Esophagus squamous epithelium (tissue), 4 donors: ENCODE results near the gene ZNF79.

Experiments
- CTCF ChIP-seq, 6 experiments: fragments of 450-650 bp in 4 of 6; fragments of 200-600 bp in 2 of 6; sonication (generic) in 2 of 6; IDR thresholded peaks; one replicate each; pipeline ENCODE4 v1.5.1; 2016 to 2019; ENCODE audit warnings: antibody characterized with exemption in 6 of 6, mild to moderate bottlenecking in 4 of 6, moderate library complexity in 4 of 6
- POLR2A ChIP-seq, 4 donors: fragments of 450-650 bp; IDR thresholded peaks; one replicate each; pipeline ENCODE4 v1.6.1; 2017; ENCODE audit warnings: antibody characterized with exemption in 4 of 4, mild to moderate bottlenecking in 4 of 4, moderate library complexity in 3 of 4

GRCh38 chr9:127451608-127451857 lies 27.4 kb downstream of the ZNF79 start:
- no peak for TF ChIP-seq CTCF (IDR thresholded peaks at IDR 0.05)
- no peak for TF ChIP-seq POLR2A (IDR thresholded peaks at IDR 0.05)
